Mammary epithelial cell (primary cell): ENCODE data around the gene UTP11.

Experiments
- CTCF ChIP-seq, 2 donors: IDR thresholded peaks in 1 of 2; conservative IDR thresholded peaks in 1 of 2; 2 replicates each; pipeline ENCODE4 v1.5.1; 2011 to 2012; ENCODE audit warnings: inconsistent platforms in 2 of 2, low read length in 2 of 2, mild to moderate bottlenecking in 2 of 2, control low read depth in 1 of 2, low read depth in 1 of 2; ENCODE audit not compliant: insufficient read depth in 1 of 2; ENCODE audit errors: extremely low read depth in 1 of 2
- EZH2 ChIP-seq: IDR thresholded peaks from 2 replicates; pipeline ENCODE4 v1.6.1; 2012; ENCODE audit warnings: low read length, inconsistent platforms, borderline replicate concordance

- TF ChIP-seq CTCF (conservative IDR thresholded peaks at IDR 0.05 in 1 of 2, IDR thresholded peaks at IDR 0.05 in 1 of 2; ENCODE audit: extremely low read depth in 1 of 2, insufficient read depth in 1 of 2, low read depth in 1 of 2, low read length in 2 of 2) = no peak
- no peak for TF ChIP-seq EZH2
These were observed 14.9 kb downstream of the UTP11 start for GRCh38 chr1:38027201-38028104.
